ENCODE results near the gene RAB19. TPM values are rescaled to one million over a fixed set of nuclear protein-coding genes. Genes with fewer than 3 reads are reported as not detected.
A peak's percentile ranks its signal among the peaks of the same experiment; 100 is the strongest.

RAB19 gene
- total RNA-seq, 1 donor from 2014 or later: not detected

GRCh38 chr7:140463111-140463510 is 59.3 kb downstream of the RAB19 start:
- H3K36me3 Mint-ChIP-seq (ENCODE audit: low read depth): peaks cover 17% of the 10 kb centered on the region
- H3K4me1 Mint-ChIP-seq (ENCODE audit: low read depth): no peaks in the 10 kb centered on the region
- no peak for DNase-seq (ENCODE audit: low spot score)
- no peaks in the 10 kb centered on the region for H3K27me3 Mint-ChIP-seq (ENCODE audit: low read depth)
- no peak for TF ChIP-seq CTCF (IDR thresholded peaks at IDR 0.05)
- H3K9me3 Mint-ChIP-seq (ENCODE audit: low read depth): no peaks in the 10 kb centered on the region
- H3K27ac Mint-ChIP-seq (ENCODE audit: unreplicated experiment): no peak overlapping the region
- no peak overlapping the region for H3K4me3 Mint-ChIP-seq (ENCODE audit: unreplicated experiment)

GRCh38 chr7:140475747-140476333 is 72.0 kb downstream of the RAB19 start:
- Mint-ChIP-seq H3K27me3 (ENCODE audit: low read depth) (no peaks in the 10 kb centered on the region), H3K4me3 (ENCODE audit: unreplicated experiment) (no peak overlapping the region), H3K4me1 (ENCODE audit: low read depth) (peaks cover 23% of the 10 kb centered on the region), H3K36me3 (ENCODE audit: low read depth) (no peaks in the 10 kb centered on the region), H3K9me3 (ENCODE audit: low read depth) (no peaks in the 10 kb centered on the region), H3K27ac (ENCODE audit: unreplicated experiment) (peak overlapping the region; percentile 17)
- DNase-seq (ENCODE audit: low spot score): no peak
- TF ChIP-seq CTCF (IDR thresholded peaks at IDR 0.05): peak; percentile 86

DNA sequence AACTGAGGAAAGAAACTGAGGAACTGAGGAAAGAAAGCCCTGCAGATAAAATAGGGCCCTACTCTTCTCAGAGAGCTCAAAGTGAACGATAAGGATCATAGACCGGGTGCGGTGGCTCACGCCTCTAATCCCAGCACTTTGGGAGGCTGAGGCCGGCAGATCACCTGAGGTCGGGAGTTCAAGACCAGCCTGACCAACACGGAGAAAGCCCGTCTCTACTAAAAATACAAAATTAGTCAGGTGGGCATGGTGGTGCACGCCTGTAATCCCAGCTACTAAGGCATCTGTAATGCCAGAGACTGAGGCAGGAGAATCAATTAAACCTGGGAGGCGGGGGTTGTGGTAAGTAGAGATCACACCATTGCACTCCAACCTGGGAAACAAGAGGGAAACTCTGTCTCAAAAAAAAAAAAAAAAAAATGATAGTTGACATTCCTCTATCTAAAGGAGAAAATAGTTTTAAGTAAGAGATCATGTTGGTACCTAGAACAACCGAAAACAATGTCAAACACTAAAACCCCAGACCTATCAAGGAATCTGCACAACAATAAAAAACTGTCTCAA is 72.9 kb downstream of the RAB19 start:
- H3K27me3 Mint-ChIP-seq (ENCODE audit: low read depth): no peaks in the 10 kb centered on the region
- peaks cover 23% of the 10 kb centered on the region for H3K4me1 Mint-ChIP-seq (ENCODE audit: low read depth)
- no peak for TF ChIP-seq CTCF (IDR thresholded peaks at IDR 0.05)
- peak overlapping the region; percentile 91 for H3K4me3 Mint-ChIP-seq (ENCODE audit: unreplicated experiment)
- H3K36me3 Mint-ChIP-seq (ENCODE audit: low read depth): no peaks in the 10 kb centered on the region
- H3K9me3 Mint-ChIP-seq (ENCODE audit: low read depth): no peaks in the 10 kb centered on the region
- DNase-seq (ENCODE audit: low spot score): no peak
- peak overlapping the region; percentile 75 for H3K27ac Mint-ChIP-seq (ENCODE audit: unreplicated experiment)

Other genes starting within 250 kb of the RAB19 start
- gene KDM7A, start 227.1 kb upstream of the RAB19 start, total RNA-seq: 5.8 to 10.5 TPM (median 7.6 TPM) in 3 replicates
- 59.3 to 68.1 TPM (median 64.9 TPM) in 3 replicates for gene SLC37A3, start 5.5 kb upstream of the RAB19 start, total RNA-seq
- 64.7 to 70.1 TPM (median 67.9 TPM) in 3 replicates for gene MKRN1, start 75.4 kb downstream of the RAB19 start, total RNA-seq
- 6.5 to 16.3 TPM (median 16.0 TPM) in 3 replicates for gene DENND2A, start 236.8 kb downstream of the RAB19 start, total RNA-seq